ENCODE data around the gene SMCO3. TPM values are rescaled to one million over a fixed set of nuclear protein-coding genes. Genes with fewer than 3 reads are reported as not detected.

Gene SMCO3
- total RNA-seq (not detected), polyA plus RNA-seq (not detected)

GRCh38 chr12:14814014-14814413 is at the start of gene SMCO3:
TSS of gene SMCO3 (minus strand) at chr12:14814182. CDS start at chr12:14806680, 7,502 bp downstream.
- Histone ChIP-seq H3K4me3 (ENCODE audit: low read length) (no peak within 1 kb of the TSS), H3K9me3 (ENCODE audit: low read length) (no peaks in the 10 kb centered on the region), H3K4me1 (ENCODE audit: insufficient read depth, low read length) (peaks cover 6% of the 10 kb centered on the region), H3K36me3 (ENCODE audit: insufficient read depth, low read length) (no peaks in the 10 kb centered on the region), H3K27ac (ENCODE audit: low read depth, low read length) (no peak within 1 kb of the TSS), H3K27me3 (ENCODE audit: insufficient read depth, low read length, poor library complexity, severe bottlenecking) (no peaks in the 10 kb centered on the region)
- Mint-ChIP-seq H3K36me3 (peaks cover 0 to 10% (median 2%) of the 10 kb centered on the region in 3 donors), H3K4me3 (no peak within 1 kb of the TSS), H3K27me3 (peaks cover 3 to 9% of the 10 kb centered on the region in 2 donors), H3K4me1 (peaks cover 2 to 13% (median 5%) of the 10 kb centered on the region in 3 donors), H3K27ac (peak within 1 kb of the TSS in 2 of 8 donors; percentile 5 to 42), H3K9me3 (peaks cover 0 to 2% (median 2%) of the 10 kb centered on the region in 5 donors)
- no peak for DNase-seq
- POLR2A ChIA-PET = no interaction called here
- CTCF ChIA-PET = interaction anchor here (0.9 kb wide), 1 partner anchor 12 kb away, joined by 3 read pairs; no protein-coding TSS in a partner anchor

GRCh38 chr12:14860490-14860889 is 46.5 kb upstream of the SMCO3 start:
- H3K9me3 ChIP-seq (ENCODE audit: low read length) = no peaks in the 10 kb centered on the region
- H3K4me1 Mint-ChIP-seq = no peaks in the 10 kb centered on the region
- ChIA-PET CTCF (no interaction called here), POLR2A (no interaction called here)
- H3K9me3 Mint-ChIP-seq = peaks cover 10 to 38% (median 25%) of the 10 kb centered on the region in 5 donors
- H3K27ac ChIP-seq (ENCODE audit: low read depth, low read length) = no peak overlapping the region
- H3K27ac Mint-ChIP-seq = no peak overlapping the region
- H3K27me3 ChIP-seq (ENCODE audit: insufficient read depth, low read length, poor library complexity, severe bottlenecking) = no peaks in the 10 kb centered on the region
- H3K4me3 ChIP-seq (ENCODE audit: low read length) = no peak overlapping the region
- H3K27me3 Mint-ChIP-seq = peaks cover 0 to 1% of the 10 kb centered on the region in 2 donors
- H3K36me3 Mint-ChIP-seq = peaks cover 2 to 49% (median 3%) of the 10 kb centered on the region in 3 donors
- no peaks in the 10 kb centered on the region for H3K4me1 ChIP-seq (ENCODE audit: insufficient read depth, low read length)
- DNase-seq = no peak
- no peak overlapping the region for H3K4me3 Mint-ChIP-seq
- H3K36me3 ChIP-seq (ENCODE audit: insufficient read depth, low read length) = no peaks in the 10 kb centered on the region

GRCh38 chr12:14858513-14858912 is 44.5 kb upstream of the SMCO3 start:
- POLR2A ChIA-PET = no interaction called here
- no peaks in the 10 kb centered on the region for H3K4me1 Mint-ChIP-seq

GRCh38 chr12:14854586-14855183 is 40.7 kb upstream of the SMCO3 start:
- Mint-ChIP-seq H3K4me1 (no peaks in the 10 kb centered on the region), H3K36me3 (peaks cover 0 to 21% (median 1%) of the 10 kb centered on the region in 3 donors), H3K9me3 (peaks cover 4 to 15% (median 5%) of the 10 kb centered on the region in 5 donors), H3K27me3 (peaks cover 0 to 4% of the 10 kb centered on the region in 2 donors), H3K4me3 (no peak overlapping the region), H3K27ac (no peak overlapping the region)
- no peaks in the 10 kb centered on the region for H3K4me1 ChIP-seq (ENCODE audit: insufficient read depth, low read length)
- H3K9me3 ChIP-seq (ENCODE audit: low read length) = no peaks in the 10 kb centered on the region
- no peaks in the 10 kb centered on the region for H3K36me3 ChIP-seq (ENCODE audit: insufficient read depth, low read length)
- POLR2A ChIA-PET = no interaction called here
- no peak overlapping the region for H3K27ac ChIP-seq (ENCODE audit: low read depth, low read length)
- no peak for DNase-seq
- H3K4me3 ChIP-seq (ENCODE audit: low read length) = no peak overlapping the region
- H3K27me3 ChIP-seq (ENCODE audit: insufficient read depth, low read length, poor library complexity, severe bottlenecking) = no peaks in the 10 kb centered on the region
- CTCF ChIA-PET = interaction anchor here (1.6 kb wide), 1 partner anchor 9 kb away, joined by 5 read pairs; no protein-coding TSS in a partner anchor

More at GRCh38 chr12:14858513-14858912, 44.5 kb upstream of the SMCO3 start:
- Mint-ChIP-seq H3K9me3 (peaks cover 10 to 38% (median 25%) of the 10 kb centered on the region in 5 donors), H3K27me3 (no peaks in the 10 kb centered on the region), H3K27ac (no peak overlapping the region), H3K4me3 (no peak overlapping the region), H3K36me3 (peaks cover 1 to 42% (median 2%) of the 10 kb centered on the region in 3 donors)
- DNase-seq = no peak
- CTCF ChIA-PET = no interaction called here
- no peaks in the 10 kb centered on the region for H3K4me1 ChIP-seq (ENCODE audit: insufficient read depth, low read length)
- H3K27me3 ChIP-seq (ENCODE audit: insufficient read depth, low read length, poor library complexity, severe bottlenecking) = no peaks in the 10 kb centered on the region
- H3K9me3 ChIP-seq (ENCODE audit: low read length) = no peaks in the 10 kb centered on the region
- H3K4me3 ChIP-seq (ENCODE audit: low read length) = no peak overlapping the region
- no peak overlapping the region for H3K27ac ChIP-seq (ENCODE audit: low read depth, low read length)
- H3K36me3 ChIP-seq (ENCODE audit: insufficient read depth, low read length) = no peaks in the 10 kb centered on the region

- no peak overlapping the region for H3K27ac ChIP-seq (ENCODE audit: low read depth, low read length)
- DNase-seq = no peak
- Mint-ChIP-seq H3K27me3 (peaks cover 0 to 4% of the 10 kb centered on the region in 2 donors), H3K9me3 (peaks cover 0 to 9% (median 0%) of the 10 kb centered on the region in 5 donors), H3K4me1 (no peaks in the 10 kb centered on the region), H3K27ac (no peak overlapping the region), H3K36me3 (peaks cover 0 to 15% (median 0%) of the 10 kb centered on the region in 3 donors), H3K4me3 (no peak overlapping the region)
- ChIA-PET POLR2A (no interaction called here), CTCF (no interaction called here)
- H3K4me3 ChIP-seq (ENCODE audit: low read length) = no peak overlapping the region
- H3K36me3 ChIP-seq (ENCODE audit: insufficient read depth, low read length) = no peaks in the 10 kb centered on the region
- no peaks in the 10 kb centered on the region for H3K27me3 ChIP-seq (ENCODE audit: insufficient read depth, low read length, poor library complexity, severe bottlenecking)
- no peaks in the 10 kb centered on the region for H3K9me3 ChIP-seq (ENCODE audit: low read length)
- H3K4me1 ChIP-seq (ENCODE audit: insufficient read depth, low read length) = no peaks in the 10 kb centered on the region
These were observed 40.0 kb upstream of the SMCO3 start for GRCh38 chr12:14853961-14854360.

GRCh38 chr12:14852880-14853279 is 38.9 kb upstream of the SMCO3 start:
- CTCF ChIA-PET = interaction anchor here (1.0 kb wide), 1 partner anchor 369 kb away, joined by 3 read pairs; the partner anchor contains the start of gene RERG
- DNase-seq = no peak
- no peak overlapping the region for H3K4me3 Mint-ChIP-seq

GRCh38 chr12:14850929-14851663 is 37.1 kb upstream of the SMCO3 start:
- no peaks in the 10 kb centered on the region for H3K36me3 Mint-ChIP-seq
- peak overlapping the region in 1 of 8 donors; percentile 63 for H3K27ac Mint-ChIP-seq
- H3K4me3 Mint-ChIP-seq = no peak overlapping the region
- POLR2A ChIA-PET = no interaction called here
- no peaks in the 10 kb centered on the region for H3K36me3 ChIP-seq (ENCODE audit: insufficient read depth, low read length)
- peaks cover 0 to 2% (median 0%) of the 10 kb centered on the region in 3 donors for H3K4me1 Mint-ChIP-seq
- no peaks in the 10 kb centered on the region for H3K27me3 ChIP-seq (ENCODE audit: insufficient read depth, low read length, poor library complexity, severe bottlenecking)
- no peak overlapping the region for H3K27ac ChIP-seq (ENCODE audit: low read depth, low read length)
- no peaks in the 10 kb centered on the region for H3K9me3 Mint-ChIP-seq
- no peak overlapping the region for H3K4me3 ChIP-seq (ENCODE audit: low read length)
- peaks cover 0 to 5% of the 10 kb centered on the region in 2 donors for H3K27me3 Mint-ChIP-seq
- CTCF ChIA-PET = no interaction called here
- no peak for DNase-seq
- H3K4me1 ChIP-seq (ENCODE audit: insufficient read depth, low read length) = no peaks in the 10 kb centered on the region
- H3K9me3 ChIP-seq (ENCODE audit: low read length) = no peaks in the 10 kb centered on the region

More at GRCh38 chr12:14852880-14853279, 38.9 kb upstream of the SMCO3 start:
- no peaks in the 10 kb centered on the region for H3K9me3 ChIP-seq (ENCODE audit: low read length)
- H3K4me3 ChIP-seq (ENCODE audit: low read length) = no peak overlapping the region
- no peaks in the 10 kb centered on the region for H3K4me1 Mint-ChIP-seq
- H3K27ac Mint-ChIP-seq = peak overlapping the region in 1 of 8 donors; percentile 57
- H3K27me3 ChIP-seq (ENCODE audit: insufficient read depth, low read length, poor library complexity, severe bottlenecking) = no peaks in the 10 kb centered on the region
- peaks cover 0 to 5% (median 0%) of the 10 kb centered on the region in 5 donors for H3K9me3 Mint-ChIP-seq
- H3K27me3 Mint-ChIP-seq = peaks cover 0 to 5% of the 10 kb centered on the region in 2 donors
- H3K4me1 ChIP-seq (ENCODE audit: insufficient read depth, low read length) = no peaks in the 10 kb centered on the region
- H3K27ac ChIP-seq (ENCODE audit: low read depth, low read length) = no peak overlapping the region
- peaks cover 0 to 5% (median 0%) of the 10 kb centered on the region in 3 donors for H3K36me3 Mint-ChIP-seq
- POLR2A ChIA-PET = no interaction called here
- H3K36me3 ChIP-seq (ENCODE audit: insufficient read depth, low read length) = no peaks in the 10 kb centered on the region

GRCh38 chr12:14849661-14850060 is 35.7 kb upstream of the SMCO3 start:
- H3K27ac ChIP-seq (ENCODE audit: low read depth, low read length) = no peak overlapping the region
- CTCF ChIA-PET = interaction anchor here (0.9 to 2.0 kb wide), 2 partner anchors 46 to 126 kb away, joined by 3 to 6 read pairs; partner anchors contain the start of gene C12orf60
- H3K36me3 Mint-ChIP-seq = no peaks in the 10 kb centered on the region
- DNase-seq = no peak
- no peaks in the 10 kb centered on the region for H3K4me1 ChIP-seq (ENCODE audit: insufficient read depth, low read length)
- H3K27me3 ChIP-seq (ENCODE audit: insufficient read depth, low read length, poor library complexity, severe bottlenecking) = no peaks in the 10 kb centered on the region
- H3K9me3 Mint-ChIP-seq = no peaks in the 10 kb centered on the region
- H3K9me3 ChIP-seq (ENCODE audit: low read length) = no peaks in the 10 kb centered on the region
- H3K27me3 Mint-ChIP-seq = peaks cover 4 to 5% of the 10 kb centered on the region in 2 donors
- H3K27ac Mint-ChIP-seq = no peak overlapping the region
- no peak overlapping the region for H3K4me3 ChIP-seq (ENCODE audit: low read length)
- POLR2A ChIA-PET = no interaction called here
- no peaks in the 10 kb centered on the region for H3K36me3 ChIP-seq (ENCODE audit: insufficient read depth, low read length)
- peaks cover 0 to 4% (median 3%) of the 10 kb centered on the region in 3 donors for H3K4me1 Mint-ChIP-seq
- H3K4me3 Mint-ChIP-seq = no peak overlapping the region
